ENCODE measurements around the gene ESRRG.

DNA sequence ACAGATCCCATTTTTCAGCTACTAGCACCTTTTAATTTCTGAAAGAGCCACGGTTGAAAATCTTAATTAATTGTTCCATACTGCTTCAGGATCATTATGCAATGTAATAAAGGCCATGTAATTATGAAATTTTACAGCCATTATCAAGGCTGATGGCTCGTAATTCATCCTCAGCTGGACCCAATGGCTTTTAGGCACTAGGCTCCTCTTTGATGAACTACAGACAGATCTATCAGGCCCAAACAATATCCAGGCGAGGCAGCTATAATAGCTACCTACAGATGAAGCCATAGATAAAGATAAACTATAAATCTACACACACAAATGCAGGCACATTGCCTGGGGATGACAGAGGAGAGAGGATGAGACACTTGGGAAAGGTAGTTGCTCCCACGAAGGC lies 189.5 kb downstream of the ESRRG start:
- TF ChIP-seq, protein P1, sequence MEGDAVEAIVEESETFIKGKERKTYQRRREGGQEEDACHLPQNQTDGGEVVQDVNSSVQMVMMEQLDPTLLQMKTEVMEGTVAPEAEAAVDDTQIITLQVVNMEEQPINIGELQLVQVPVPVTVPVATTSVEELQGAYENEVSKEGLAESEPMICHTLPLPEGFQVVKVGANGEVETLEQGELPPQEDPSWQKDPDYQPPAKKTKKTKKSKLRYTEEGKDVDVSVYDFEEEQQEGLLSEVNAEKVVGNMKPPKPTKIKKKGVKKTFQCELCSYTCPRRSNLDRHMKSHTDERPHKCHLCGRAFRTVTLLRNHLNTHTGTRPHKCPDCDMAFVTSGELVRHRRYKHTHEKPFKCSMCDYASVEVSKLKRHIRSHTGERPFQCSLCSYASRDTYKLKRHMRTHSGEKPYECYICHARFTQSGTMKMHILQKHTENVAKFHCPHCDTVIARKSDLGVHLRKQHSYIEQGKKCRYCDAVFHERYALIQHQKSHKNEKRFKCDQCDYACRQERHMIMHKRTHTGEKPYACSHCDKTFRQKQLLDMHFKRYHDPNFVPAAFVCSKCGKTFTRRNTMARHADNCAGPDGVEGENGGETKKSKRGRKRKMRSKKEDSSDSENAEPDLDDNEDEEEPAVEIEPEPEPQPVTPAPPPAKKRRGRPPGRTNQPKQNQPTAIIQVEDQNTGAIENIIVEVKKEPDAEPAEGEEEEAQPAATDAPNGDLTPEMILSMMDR (IDR thresholded peaks at IDR 0.05 in 8 of 11, conservative IDR thresholded peaks at IDR 0.05 in 3 of 11) = no peak
- TF ChIP-seq POLR2A (IDR thresholded peaks at IDR 0.05) (no peak), POLR2AphosphoS5 (IDR thresholded peaks at IDR 0.05) (no peak)
